Left lung (tissue), 10 donors: ENCODE results near the gene PLTP. TPM values are rescaled to one million over a fixed set of nuclear protein-coding genes. Genes with fewer than 3 reads are reported as not detected.
"Not testable (repeated sequence)": the region's sequence is repeated elsewhere in the genome, so short reads cannot be mapped to it uniquely, and the experiment has no call there.

Experiments
- ATAC-seq: fragments of 200-7000 bp; cut with Tn5 transposase; one replicate; pipeline ENCODE4 v1.9.1; 2020; ENCODE audit warnings: moderate library complexity
- DNase-seq, 4 donors: peaks; one replicate each; pipeline ENCODE4 v3.0.0-alpha.2; 2013 to 2020
- H3K27ac ChIP-seq, 2 donors: fragments of 200-600 bp; sonication (generic) in 1 of 2; one replicate each; pipeline versions ENCODE4 v1.5.0 to v1.8.0; 2020 to 2021
- H3K27me3 ChIP-seq, 2 donors: fragments of 200-600 bp; sonication (generic) in 1 of 2; one replicate each; pipeline versions ENCODE4 v1.5.0 to v1.8.0; 2020 to 2021
- H3K36me3 ChIP-seq, 2 donors: fragments of 200-600 bp; sonication (generic) in 1 of 2; one replicate each; pipeline versions ENCODE4 v1.5.0 to v1.8.0; 2020 to 2021
- H3K4me1 ChIP-seq, 2 donors: fragments of 200-600 bp; one replicate each; pipeline ENCODE4 v1.8.0; 2021
- H3K4me3 ChIP-seq, 2 donors: fragments of 200-600 bp; sonication (generic) in 1 of 2; one replicate each; pipeline versions ENCODE4 v1.5.0 to v1.8.0; 2020 to 2021; ENCODE audit warnings: mild to moderate bottlenecking in 1 of 2
- H3K9me3 ChIP-seq, 2 donors: fragments of 200-600 bp; sonication (generic) in 1 of 2; one replicate each; pipeline versions ENCODE4 v1.5.0 to v1.8.0; 2020 to 2021
- intact Hi-C, 2 donors: fragments of 100-400 bp; cut with DNase I; formaldehyde crosslinking; loops; one replicate each; pipeline versions ENCODE4 v1.11.2 to v1.14.2; 2022
- polyA plus RNA-seq, 6 donors: library from polyadenylated mRNA; unstranded; fragments of 120-200 nt; gene quantifications; one replicate each; pipeline ENCODE4 v1.2.1, GENCODE V29; 2013; ENCODE audit not compliant: insufficient read length in 6 of 6
- total RNA-seq, 2 donors: library from RNA; stranded (reverse); fragmentation: NEBNext Ultra II Directional; extraction: Animal tissue kit (Norgen Biotek cat#: 25700); gene quantifications; one replicate each; pipeline ENCODE4 v1.2.1, GENCODE V29; 2021
- TF ChIP-seq, protein P1 (sequence below), 2 donors: fragments of 200-600 bp; sonication (generic) in 1 of 2; IDR thresholded peaks; one replicate each; pipeline versions ENCODE4 v1.5.0 to v1.8.0; 2021; ENCODE audit warnings: antibody characterized with exemption in 2 of 2
- donor health status: DM: no; HTN: yes; CAD: no.
- donor health status: DM: no; HTN: no; CAD: no.

The PLTP gene
- total and polyA plus RNA-seq, 8 donors: 42.6 to 172 (median 58.2) TPM

DNA sequence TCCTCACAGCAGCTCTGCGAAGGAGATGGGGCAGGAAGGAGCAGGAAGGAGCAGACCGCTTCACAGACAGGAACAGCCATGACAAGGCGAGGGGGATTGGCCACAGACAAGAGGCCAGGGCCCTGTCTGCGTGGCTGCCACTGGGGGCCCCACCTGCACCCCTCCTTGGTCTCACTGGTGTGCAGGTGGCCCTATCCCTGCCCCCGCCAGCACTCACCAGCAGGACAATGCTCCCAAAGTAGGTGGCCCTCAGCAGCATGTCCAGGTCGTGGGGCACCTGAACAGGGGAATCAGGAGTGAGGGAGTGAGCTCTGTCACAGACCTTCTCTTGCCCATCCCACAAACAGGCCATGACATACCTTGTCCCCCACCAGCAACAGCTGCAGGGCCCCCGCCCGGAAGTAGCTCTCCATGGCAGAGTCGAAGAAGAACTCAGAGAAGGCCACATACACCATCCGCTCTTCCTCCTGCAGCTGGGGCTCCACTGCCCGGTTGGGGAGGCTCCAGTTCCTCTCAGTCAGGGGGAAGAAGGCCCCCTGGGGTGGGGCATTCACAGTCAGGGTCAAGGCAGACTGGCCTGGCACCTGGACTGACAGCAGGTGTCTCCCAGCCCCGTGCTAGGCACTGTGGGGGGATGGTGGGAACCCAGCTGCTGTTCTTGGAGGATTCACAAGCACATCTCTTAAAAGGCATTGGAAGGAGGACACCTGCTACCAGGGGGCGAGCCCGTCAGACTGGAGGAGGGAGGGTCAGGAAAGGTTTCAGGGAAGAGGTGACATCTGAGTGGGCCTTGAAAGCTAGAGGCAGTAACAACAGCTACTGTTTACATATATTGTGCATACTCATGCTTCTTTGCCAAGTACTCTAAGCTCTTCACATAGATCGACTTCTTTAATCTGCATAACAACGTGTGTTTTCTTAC lies 7.1 kb downstream of the PLTP start:
- Histone ChIP-seq H3K4me1 (peaks cover 0 to 5% of the 10 kb centered on the region in 2 donors), H3K9me3 (no peaks in the 10 kb centered on the region), H3K27me3 (no peaks in the 10 kb centered on the region), H3K27ac (no peak overlapping the region), H3K36me3 (peaks cover 0 to 35% of the 10 kb centered on the region in 2 donors), H3K4me3 (no peak overlapping the region)
- ATAC-seq (no peak), DNase-seq (peak in 1 of 4 donors; percentile 40)
- intact Hi-C loops: no loop called here
- TF ChIP-seq, protein P1, sequence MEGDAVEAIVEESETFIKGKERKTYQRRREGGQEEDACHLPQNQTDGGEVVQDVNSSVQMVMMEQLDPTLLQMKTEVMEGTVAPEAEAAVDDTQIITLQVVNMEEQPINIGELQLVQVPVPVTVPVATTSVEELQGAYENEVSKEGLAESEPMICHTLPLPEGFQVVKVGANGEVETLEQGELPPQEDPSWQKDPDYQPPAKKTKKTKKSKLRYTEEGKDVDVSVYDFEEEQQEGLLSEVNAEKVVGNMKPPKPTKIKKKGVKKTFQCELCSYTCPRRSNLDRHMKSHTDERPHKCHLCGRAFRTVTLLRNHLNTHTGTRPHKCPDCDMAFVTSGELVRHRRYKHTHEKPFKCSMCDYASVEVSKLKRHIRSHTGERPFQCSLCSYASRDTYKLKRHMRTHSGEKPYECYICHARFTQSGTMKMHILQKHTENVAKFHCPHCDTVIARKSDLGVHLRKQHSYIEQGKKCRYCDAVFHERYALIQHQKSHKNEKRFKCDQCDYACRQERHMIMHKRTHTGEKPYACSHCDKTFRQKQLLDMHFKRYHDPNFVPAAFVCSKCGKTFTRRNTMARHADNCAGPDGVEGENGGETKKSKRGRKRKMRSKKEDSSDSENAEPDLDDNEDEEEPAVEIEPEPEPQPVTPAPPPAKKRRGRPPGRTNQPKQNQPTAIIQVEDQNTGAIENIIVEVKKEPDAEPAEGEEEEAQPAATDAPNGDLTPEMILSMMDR (IDR thresholded peaks at IDR 0.05): no peak

DNA sequence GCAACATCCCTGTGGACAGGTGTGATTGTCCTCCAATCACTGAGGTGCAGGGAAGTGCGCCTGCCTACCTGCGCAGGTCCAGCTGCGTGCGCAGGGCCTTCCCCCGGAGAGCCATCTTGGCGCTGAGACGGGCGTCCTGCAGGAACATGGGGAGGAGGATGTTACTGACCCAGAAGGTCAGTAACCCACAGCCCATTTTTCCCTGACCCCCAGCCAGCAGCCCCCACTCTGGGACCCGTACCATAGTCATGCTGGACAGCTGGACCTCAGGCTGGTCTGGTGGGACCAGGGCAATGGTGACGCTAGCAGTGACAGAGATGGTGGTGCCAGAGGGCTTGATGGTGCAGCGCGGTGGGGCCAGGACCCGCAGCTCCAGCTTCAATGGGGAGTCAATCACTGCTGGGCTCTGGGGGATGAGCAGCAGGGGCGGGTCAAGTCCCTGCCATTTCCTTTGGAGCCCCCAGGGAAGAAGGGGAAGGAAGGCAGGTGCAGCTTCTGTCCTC lies 9.7 kb downstream of the PLTP start:
- intact Hi-C loops: no loop called here
- H3K9me3 ChIP-seq: no peaks in the 10 kb centered on the region
- TF ChIP-seq, protein P1 (IDR thresholded peaks at IDR 0.05): no peak
- peaks cover 0 to 61% of the 10 kb centered on the region in 2 donors for H3K36me3 ChIP-seq
- peak in 1 of 4 donors; percentile 53 for DNase-seq
- no peak for ATAC-seq
- no peak overlapping the region for H3K27ac ChIP-seq
- H3K27me3 ChIP-seq: no peaks in the 10 kb centered on the region
- H3K4me1 ChIP-seq: no peaks in the 10 kb centered on the region
- no peak overlapping the region for H3K4me3 ChIP-seq

DNA sequence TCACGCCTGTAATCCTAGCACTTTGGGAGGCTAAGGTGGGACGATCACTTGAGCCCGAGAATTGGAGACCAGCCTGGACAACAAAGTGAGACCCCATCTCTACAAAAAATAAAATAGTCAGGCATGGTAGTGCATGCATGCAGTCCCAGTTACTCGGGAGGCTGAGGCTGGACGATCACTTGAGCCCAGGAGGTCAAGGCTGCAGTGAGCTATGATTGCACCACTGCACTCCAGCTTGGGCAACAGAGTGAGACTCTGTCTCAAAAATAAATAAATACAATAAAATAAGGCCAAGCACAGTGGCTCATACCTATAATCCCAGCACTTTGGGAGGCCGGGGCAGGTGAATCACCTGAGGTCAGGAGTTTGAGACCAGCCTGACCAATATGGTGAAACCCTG lies 10.6 kb downstream of the PLTP start:
- H3K36me3 ChIP-seq: peaks cover 0 to 70% of the 10 kb centered on the region in 2 donors
- DNase-seq, intact Hi-C loops, H3K4me3 ChIP-seq, ATAC-seq, H3K4me1 ChIP-seq, H3K9me3 ChIP-seq, H3K27ac ChIP-seq, H3K27me3 ChIP-seq: not testable (repeated sequence)

DNA sequence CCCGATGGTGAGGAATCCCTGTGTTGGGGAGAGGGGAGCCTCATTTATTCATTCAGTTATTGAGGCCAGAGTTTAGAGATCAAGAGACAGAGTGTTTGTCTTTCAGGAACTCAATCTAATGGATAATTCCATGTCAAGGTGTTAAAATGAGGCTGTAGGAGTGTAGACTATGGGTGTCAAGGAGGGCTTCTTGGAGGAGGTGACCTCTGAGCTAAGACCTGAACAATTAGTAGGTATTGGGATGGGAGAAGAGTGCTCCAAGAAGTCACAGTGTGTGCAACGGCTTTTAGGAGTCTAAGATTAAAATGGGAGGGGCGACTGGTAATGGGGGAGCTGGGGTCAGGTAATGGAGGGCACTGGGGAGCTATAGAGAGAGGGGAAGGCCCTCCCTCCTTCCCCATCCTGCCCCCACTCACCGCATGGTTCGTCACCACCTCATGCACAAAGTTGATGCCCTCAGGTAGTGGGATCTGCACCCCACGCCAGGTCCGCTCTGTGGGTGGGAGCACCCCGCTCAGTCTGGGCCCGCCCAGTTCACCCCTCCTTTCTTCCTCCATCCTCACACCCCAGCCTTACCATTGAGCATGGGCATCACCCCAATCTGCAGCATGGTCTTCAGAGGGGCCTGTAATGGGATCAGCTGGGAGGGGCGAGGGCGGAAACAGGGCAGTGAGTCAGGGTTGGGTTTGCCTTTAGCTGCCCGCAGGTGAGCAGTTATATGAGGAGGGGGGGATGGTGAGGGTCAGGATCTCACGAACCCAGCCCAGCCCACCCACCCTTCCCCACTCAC lies 12.7 kb downstream of the PLTP start:
- no peaks in the 10 kb centered on the region for H3K4me1 ChIP-seq
- H3K27me3 ChIP-seq: no peaks in the 10 kb centered on the region
- no peak overlapping the region for H3K27ac ChIP-seq
- no peak overlapping the region for H3K4me3 ChIP-seq
- H3K9me3 ChIP-seq: no peaks in the 10 kb centered on the region
- H3K36me3 ChIP-seq: peaks cover 0 to 83% of the 10 kb centered on the region in 2 donors
- DNase-seq (peak in 1 of 4 donors; percentile 49), ATAC-seq (no peak)
- TF ChIP-seq, protein P1 (IDR thresholded peaks at IDR 0.05): no peak
- intact Hi-C loops: no loop called here

DNA sequence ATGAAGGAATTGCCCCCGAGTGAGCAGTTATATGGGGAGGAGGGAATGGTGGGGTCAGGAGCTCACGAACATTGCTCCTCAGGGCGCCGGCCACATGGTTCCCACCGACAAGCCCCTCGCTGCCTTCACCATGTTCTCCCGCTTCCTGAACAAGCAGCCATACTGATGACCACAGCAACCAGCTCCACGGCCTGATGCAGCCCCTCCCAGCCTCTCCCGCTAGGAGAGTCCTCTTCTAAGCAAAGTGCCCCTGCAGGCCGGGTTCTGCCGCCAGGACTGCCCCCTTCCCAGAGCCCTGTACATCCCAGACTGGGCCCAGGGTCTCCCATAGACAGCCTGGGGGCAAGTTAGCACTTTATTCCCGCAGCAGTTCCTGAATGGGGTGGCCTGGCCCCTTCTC lies 13.7 kb downstream of the PLTP start:
- no peaks in the 10 kb centered on the region for H3K27me3 ChIP-seq
- peaks cover 0 to 8% of the 10 kb centered on the region in 2 donors for H3K4me1 ChIP-seq
- intact Hi-C loops: no loop called here
- no peak overlapping the region for H3K27ac ChIP-seq
- H3K36me3 ChIP-seq: peaks cover 0 to 92% of the 10 kb centered on the region in 2 donors
- DNase-seq (peak in 1 of 4 donors; percentile 75), ATAC-seq (no peak)
- no peaks in the 10 kb centered on the region for H3K9me3 ChIP-seq
- no peak overlapping the region for H3K4me3 ChIP-seq
- TF ChIP-seq, protein P1 (IDR thresholded peaks at IDR 0.05): no peak
